ENCODE data around the gene MMP28.

- TF ChIP-seq CTCF (conservative IDR thresholded peaks at IDR 0.05), result no peak
- TF ChIP-seq ZFX (IDR thresholded peaks at IDR 0.05), result no peak
Measured at GRCh38 chr17:35780950-35781349, 14.5 kb downstream of the MMP28 start.
